ENCODE data around the gene YWHAG. TPM values are rescaled to one million over a fixed set of nuclear protein-coding genes. Genes with fewer than 3 reads are reported as not detected.
A peak's percentile ranks its signal among the peaks of the same experiment; 100 is the strongest.

YWHAG gene
- total and polyA plus RNA-seq, 2 of the 13 experiments (the other 11 are each of a cell fraction or from before 2014, with no cell fraction given) = 36.9 to 67.5 TPM

DNA sequence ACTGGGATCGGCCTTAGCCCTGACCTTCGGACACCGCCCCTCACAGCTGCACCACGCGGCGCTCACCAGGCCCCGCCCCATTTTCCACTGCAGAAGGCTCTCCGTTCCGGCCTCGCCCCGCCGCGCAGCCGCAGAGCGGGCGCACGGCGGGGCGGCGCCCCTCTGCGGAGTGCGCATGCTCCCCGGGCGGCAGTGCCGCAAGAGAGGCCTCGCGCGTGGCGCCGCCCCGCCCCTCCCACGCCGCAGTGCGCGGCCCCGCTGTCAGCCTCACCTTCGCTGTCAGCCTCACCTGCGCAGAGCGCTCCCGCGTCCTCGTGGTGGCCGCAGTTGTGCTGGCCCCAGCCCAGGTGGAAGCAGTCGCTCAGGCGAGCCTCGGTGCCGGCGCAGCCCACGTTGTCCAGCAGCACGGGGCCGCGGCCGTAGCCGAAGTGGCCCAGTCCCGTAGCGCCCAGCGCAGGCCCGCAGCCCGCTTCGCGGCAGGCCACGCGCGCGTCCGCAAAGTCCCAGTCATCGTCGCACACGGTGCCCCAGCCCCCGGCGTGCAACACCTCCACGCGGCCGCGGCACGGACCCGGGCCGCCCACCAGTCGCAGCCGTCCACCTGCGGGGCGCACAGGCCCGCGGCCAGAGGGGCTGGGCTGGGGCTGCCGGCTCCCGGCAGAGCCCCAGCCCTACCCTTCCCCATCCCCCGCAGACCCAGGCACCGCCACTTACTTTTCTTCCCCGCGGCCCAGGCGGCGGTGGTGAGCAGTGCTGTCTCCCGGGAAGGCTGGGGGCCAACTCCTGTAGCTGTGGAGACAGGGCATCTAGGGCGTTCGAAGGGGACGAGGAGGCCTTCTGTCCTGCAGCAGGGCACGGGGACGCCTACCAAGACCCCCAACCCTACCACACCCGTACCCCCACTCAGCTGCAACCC lies 34.6 kb upstream of the YWHAG start (continued):
- TF ChIP-seq, protein P1, sequence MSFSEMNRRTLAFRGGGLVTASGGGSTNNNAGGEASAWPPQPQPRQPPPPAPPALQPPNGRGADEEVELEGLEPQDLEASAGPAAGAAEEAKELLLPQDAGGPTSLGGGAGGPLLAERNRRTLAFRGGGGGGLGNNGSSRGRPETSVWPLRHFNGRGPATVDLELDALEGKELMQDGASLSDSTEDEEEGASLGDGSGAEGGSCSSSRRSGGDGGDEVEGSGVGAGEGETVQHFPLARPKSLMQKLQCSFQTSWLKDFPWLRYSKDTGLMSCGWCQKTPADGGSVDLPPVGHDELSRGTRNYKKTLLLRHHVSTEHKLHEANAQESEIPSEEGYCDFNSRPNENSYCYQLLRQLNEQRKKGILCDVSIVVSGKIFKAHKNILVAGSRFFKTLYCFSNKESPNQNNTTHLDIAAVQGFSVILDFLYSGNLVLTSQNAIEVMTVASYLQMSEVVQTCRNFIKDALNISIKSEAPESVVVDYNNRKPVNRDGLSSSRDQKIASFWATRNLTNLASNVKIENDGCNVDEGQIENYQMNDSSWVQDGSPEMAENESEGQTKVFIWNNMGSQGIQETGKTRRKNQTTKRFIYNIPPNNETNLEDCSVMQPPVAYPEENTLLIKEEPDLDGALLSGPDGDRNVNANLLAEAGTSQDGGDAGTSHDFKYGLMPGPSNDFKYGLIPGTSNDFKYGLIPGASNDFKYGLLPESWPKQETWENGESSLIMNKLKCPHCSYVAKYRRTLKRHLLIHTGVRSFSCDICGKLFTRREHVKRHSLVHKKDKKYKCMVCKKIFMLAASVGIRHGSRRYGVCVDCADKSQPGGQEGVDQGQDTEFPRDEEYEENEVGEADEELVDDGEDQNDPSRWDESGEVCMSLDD (CRISPR knock-in tag; IDR thresholded peaks at IDR 0.05; ENCODE audit: borderline replicate concordance) = no peak
- TF ChIP-seq, protein P2, sequence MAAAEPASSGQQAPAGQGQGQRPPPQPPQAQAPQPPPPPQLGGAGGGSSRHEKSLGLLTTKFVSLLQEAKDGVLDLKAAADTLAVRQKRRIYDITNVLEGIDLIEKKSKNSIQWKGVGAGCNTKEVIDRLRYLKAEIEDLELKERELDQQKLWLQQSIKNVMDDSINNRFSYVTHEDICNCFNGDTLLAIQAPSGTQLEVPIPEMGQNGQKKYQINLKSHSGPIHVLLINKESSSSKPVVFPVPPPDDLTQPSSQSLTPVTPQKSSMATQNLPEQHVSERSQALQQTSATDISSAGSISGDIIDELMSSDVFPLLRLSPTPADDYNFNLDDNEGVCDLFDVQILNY (CRISPR knock-in tag; conservative IDR thresholded peaks at IDR 0.05) = no peak
- TF ChIP-seq IKZF1 (IDR thresholded peaks at IDR 0.05) (no peak), ZNF777 (CRISPR knock-in tag; IDR thresholded peaks at IDR 0.05) (peak; percentile 65; the same call in 1 of the 2 replicates), ZNF781 (CRISPR knock-in tag; IDR thresholded peaks at IDR 0.05; ENCODE audit: borderline replicate concordance, not compliant biosample characterization) (peak; percentile 40), ZNF121 (CRISPR knock-in tag; IDR thresholded peaks at IDR 0.05) (peak; percentile 51), ZSCAN9 (CRISPR knock-in tag; IDR thresholded peaks at IDR 0.05; ENCODE audit: borderline replicate concordance) (no peak), CC2D1A (CRISPR knock-in tag; IDR thresholded peaks at IDR 0.05) (no peak), MBNL3 (CRISPR knock-in tag; conservative IDR thresholded peaks at IDR 0.05) (no peak), FOXA1 (IDR thresholded peaks at IDR 0.05) (no peak), FOXA1 (CRISPR knock-in tag; IDR thresholded peaks at IDR 0.05) (no peak)
- TF ChIP-seq, protein P3, sequence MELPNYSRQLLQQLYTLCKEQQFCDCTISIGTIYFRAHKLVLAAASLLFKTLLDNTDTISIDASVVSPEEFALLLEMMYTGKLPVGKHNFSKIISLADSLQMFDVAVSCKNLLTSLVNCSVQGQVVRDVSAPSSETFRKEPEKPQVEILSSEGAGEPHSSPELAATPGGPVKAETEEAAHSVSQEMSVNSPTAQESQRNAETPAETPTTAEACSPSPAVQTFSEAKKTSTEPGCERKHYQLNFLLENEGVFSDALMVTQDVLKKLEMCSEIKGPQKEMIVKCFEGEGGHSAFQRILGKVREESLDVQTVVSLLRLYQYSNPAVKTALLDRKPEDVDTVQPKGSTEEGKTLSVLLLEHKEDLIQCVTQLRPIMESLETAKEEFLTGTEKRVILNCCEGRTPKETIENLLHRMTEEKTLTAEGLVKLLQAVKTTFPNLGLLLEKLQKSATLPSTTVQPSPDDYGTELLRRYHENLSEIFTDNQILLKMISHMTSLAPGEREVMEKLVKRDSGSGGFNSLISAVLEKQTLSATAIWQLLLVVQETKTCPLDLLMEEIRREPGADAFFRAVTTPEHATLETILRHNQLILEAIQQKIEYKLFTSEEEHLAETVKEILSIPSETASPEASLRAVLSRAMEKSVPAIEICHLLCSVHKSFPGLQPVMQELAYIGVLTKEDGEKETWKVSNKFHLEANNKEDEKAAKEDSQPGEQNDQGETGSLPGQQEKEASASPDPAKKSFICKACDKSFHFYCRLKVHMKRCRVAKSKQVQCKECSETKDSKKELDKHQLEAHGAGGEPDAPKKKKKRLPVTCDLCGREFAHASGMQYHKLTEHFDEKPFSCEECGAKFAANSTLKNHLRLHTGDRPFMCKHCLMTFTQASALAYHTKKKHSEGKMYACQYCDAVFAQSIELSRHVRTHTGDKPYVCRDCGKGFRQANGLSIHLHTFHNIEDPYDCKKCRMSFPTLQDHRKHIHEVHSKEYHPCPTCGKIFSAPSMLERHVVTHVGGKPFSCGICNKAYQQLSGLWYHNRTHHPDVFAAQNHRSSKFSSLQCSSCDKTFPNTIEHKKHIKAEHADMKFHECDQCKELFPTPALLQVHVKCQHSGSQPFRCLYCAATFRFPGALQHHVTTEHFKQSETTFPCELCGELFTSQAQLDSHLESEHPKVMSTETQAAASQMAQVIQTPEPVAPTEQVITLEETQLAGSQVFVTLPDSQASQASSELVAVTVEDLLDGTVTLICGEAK (IDR thresholded peaks at IDR 0.05) = no peak
- TF ChIP-seq, protein P3 (CRISPR knock-in tag; IDR thresholded peaks at IDR 0.05) = peak; percentile 78
- TF ChIP-seq, protein P4, sequence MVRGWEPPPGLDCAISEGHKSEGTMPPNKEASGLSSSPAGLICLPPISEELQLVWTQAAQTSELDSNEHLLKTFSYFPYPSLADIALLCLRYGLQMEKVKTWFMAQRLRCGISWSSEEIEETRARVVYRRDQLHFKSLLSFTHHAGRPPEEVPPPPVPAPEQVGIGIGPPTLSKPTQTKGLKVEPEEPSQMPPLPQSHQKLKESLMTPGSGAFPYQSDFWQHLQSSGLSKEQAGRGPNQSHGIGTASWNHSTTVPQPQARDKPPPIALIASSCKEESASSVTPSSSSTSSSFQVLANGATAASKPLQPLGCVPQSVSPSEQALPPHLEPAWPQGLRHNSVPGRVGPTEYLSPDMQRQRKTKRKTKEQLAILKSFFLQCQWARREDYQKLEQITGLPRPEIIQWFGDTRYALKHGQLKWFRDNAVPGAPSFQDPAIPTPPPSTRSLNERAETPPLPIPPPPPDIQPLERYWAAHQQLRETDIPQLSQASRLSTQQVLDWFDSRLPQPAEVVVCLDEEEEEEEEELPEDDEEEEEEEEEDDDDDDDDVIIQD (CRISPR knock-in tag; IDR thresholded peaks at IDR 0.05; ENCODE audit: low read depth) = no peak
- TF ChIP-seq, protein P5, sequence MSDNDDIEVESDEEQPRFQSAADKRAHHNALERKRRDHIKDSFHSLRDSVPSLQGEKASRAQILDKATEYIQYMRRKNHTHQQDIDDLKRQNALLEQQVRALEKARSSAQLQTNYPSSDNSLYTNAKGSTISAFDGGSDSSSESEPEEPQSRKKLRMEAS (IDR thresholded peaks at IDR 0.05) = peak; percentile 93
